Kidney (tissue), 14 donors: Measurements from ENCODE around the gene SLAMF7. TPM values are rescaled to one million over a fixed set of nuclear protein-coding genes. Genes with fewer than 3 reads are reported as not detected.

ENCODE experiments used
- DNase-seq, 5 donors: peaks; one replicate each; pipeline ENCODE4 v3.0.0-alpha.2; 2013 to 2020
- FAIRE-seq: peaks from 2 replicates; lab custom pipeline; 2012; peaks lifted over from hg19 to GRCh38; lab: Jason Lieb, UNC
- H3K27ac ChIP-seq, 2 donors: one replicate each; pipeline ENCODE4 v1.7.0; 2013; ENCODE audit warnings: low read depth in 2 of 2, low read length in 2 of 2, inconsistent platforms in 1 of 2
- H3K27me3 ChIP-seq: one replicate; pipeline ENCODE4 v1.7.1; 2013; ENCODE audit warnings: low read length, inconsistent platforms; ENCODE audit not compliant: control insufficient read depth, insufficient read depth
- H3K36me3 ChIP-seq, 3 donors: one replicate each; pipeline versions ENCODE4 v1.7.0 to v1.7.1; 2013; ENCODE audit warnings: low read length in 3 of 3, control low read depth in 1 of 3, inconsistent platforms in 1 of 3; ENCODE audit not compliant: insufficient read depth in 3 of 3, control insufficient read depth in 2 of 3
- H3K4me1 ChIP-seq, 3 donors: one replicate each; pipeline versions ENCODE4 v1.7.0 to v1.7.1; 2013; ENCODE audit warnings: low read length in 3 of 3, inconsistent platforms in 1 of 3, low read depth in 1 of 3; ENCODE audit not compliant: control insufficient read depth in 2 of 3, insufficient read depth in 2 of 3
- H3K4me3 ChIP-seq, 3 donors: one replicate each; pipeline versions ENCODE4 v1.7.0 to v1.8.1; 2013; ENCODE audit warnings: low read length in 3 of 3, control low read depth in 1 of 3, inconsistent platforms in 1 of 3
- H3K9ac ChIP-seq, 3 donors: one replicate each; pipeline versions ENCODE4 v1.7.0 to v1.7.1; 2013; ENCODE audit warnings: low read length in 3 of 3, control low read depth in 1 of 3, inconsistent platforms in 1 of 3
- H3K9me3 ChIP-seq, 3 donors: one replicate each; pipeline versions ENCODE4 v1.7.0 to v1.7.1; 2013; ENCODE audit warnings: low read length in 3 of 3, control low read depth in 1 of 3, inconsistent platforms in 1 of 3; ENCODE audit not compliant: control insufficient read depth in 2 of 3, insufficient read depth in 1 of 3
- CTCF ChIP-seq: IDR thresholded peaks from 3 replicates; pipeline ENCODE4 v1.5.1; 2012; ENCODE audit warnings: mild to moderate bottlenecking, moderate library complexity, borderline replicate concordance; ENCODE audit not compliant: insufficient read depth; ENCODE audit errors: extremely low read depth
- intact Hi-C: fragments of 100-400 bp; cut with DNase I; formaldehyde crosslinking; loops from one replicate; pipeline ENCODE4 v1.11.1; 2022
- polyA plus RNA-seq: library from polyadenylated mRNA; stranded (reverse); fragments of 350-450 nt; fragmentation: Illumina TruSeq; extraction: RNeasy Lipid Tissue Mini Kit (QIAGEN cat#74804); gene quantifications from one replicate; pipeline ENCODE4 v1.2.3, GENCODE V29; 2014; ENCODE audit warnings: low read depth, low replicate concordance; ENCODE audit not compliant: insufficient read depth
- total RNA-seq: library from RNA; stranded (reverse); fragmentation: NEBNext Ultra II Directional; extraction: Animal tissue kit (Norgen Biotek cat#: 25700); gene quantifications from one replicate; pipeline ENCODE4 v1.2.1, GENCODE V29; 2021
- donor health status: control.
- donor health status: control.
- donor health status: control.
- donor health status: control.
- donor health status: control.
- donor health status: DM: yes; HTN: yes; CAD: no.
- donor health status: Normal renal cell carcinoma (clear cell type).

Gene SLAMF7
- total and polyA plus RNA-seq, 2 donors from 2014 or later: 0.65 to 13.9 TPM

GRCh38 chr1:160722726-160723125 lies 16.3 kb upstream of the SLAMF7 start:
- no peak for DNase-seq
- H3K4me3 ChIP-seq: no peak overlapping the region
- H3K27ac ChIP-seq: no peak overlapping the region
- H3K4me1 ChIP-seq: peaks cover 0 to 3% (median 0%) of the 10 kb centered on the region in 3 donors
- no peak for FAIRE-seq
- H3K36me3 ChIP-seq: no peaks in the 10 kb centered on the region
- no peaks in the 10 kb centered on the region for H3K9me3 ChIP-seq
- no peak for TF ChIP-seq CTCF
- intact Hi-C loops: no loop called here
- no peak overlapping the region for H3K9ac ChIP-seq
- no peaks in the 10 kb centered on the region for H3K27me3 ChIP-seq

- H3K36me3 ChIP-seq: no peaks in the 10 kb centered on the region
- FAIRE-seq (no peak), DNase-seq (no peak)
- no peak overlapping the region for H3K27ac ChIP-seq
- no peaks in the 10 kb centered on the region for H3K27me3 ChIP-seq
- H3K4me3 ChIP-seq: no peak overlapping the region
- no peak overlapping the region for H3K9ac ChIP-seq
- no peaks in the 10 kb centered on the region for H3K9me3 ChIP-seq
- intact Hi-C loops: no loop called here
- H3K4me1 ChIP-seq: peaks cover 0 to 3% (median 0%) of the 10 kb centered on the region in 3 donors
- no peak for TF ChIP-seq CTCF
Measured at GRCh38 chr1:160723332-160723731, 15.7 kb upstream of the SLAMF7 start.

- intact Hi-C loops: no loop called here
- no peak for FAIRE-seq
Measured at GRCh38 chr1:160724465-160725242, 14.4 kb upstream of the SLAMF7 start.

More at GRCh38 chr1:160724465-160725242, 14.4 kb upstream of the SLAMF7 start:
- DNase-seq: peak in 1 of 5 donors; percentile 9
- no peaks in the 10 kb centered on the region for H3K36me3 ChIP-seq
- no peak overlapping the region for H3K9ac ChIP-seq
- peak overlapping the region in 1 of 3 donors; percentile 19 for H3K4me3 ChIP-seq
- H3K9me3 ChIP-seq: no peaks in the 10 kb centered on the region
- peaks cover 0 to 3% (median 0%) of the 10 kb centered on the region in 3 donors for H3K4me1 ChIP-seq
- H3K27ac ChIP-seq: no peak overlapping the region
- TF ChIP-seq CTCF: no peak
- no peaks in the 10 kb centered on the region for H3K27me3 ChIP-seq
